ENCODE results near the gene SEMG2. TPM values are rescaled to one million over a fixed set of nuclear protein-coding genes. Genes with fewer than 3 reads are reported as not detected.

The SEMG2 gene
- total RNA-seq, 1 experiment from 2014 or later: not detected

- TF ChIP-seq CTCF (conservative IDR thresholded peaks at IDR 0.05; ENCODE audit: low read depth, low read length) (no peak), EZH2 (IDR thresholded peaks at IDR 0.05; ENCODE audit: low read length, unreplicated experiment) (no peak), EZH2phosphoT487 (IDR thresholded peaks at IDR 0.05; ENCODE audit: borderline replicate concordance, low read length) (no peak)
- CTCF ChIA-PET: no interaction called here
- Histone ChIP-seq H3K9me3 (ENCODE audit: low read length) (no peaks in the 10 kb centered on the region), H2AFZ (ENCODE audit: low read length) (no peak overlapping the region), H3F3A (ENCODE audit: low read length, unreplicated experiment) (no peaks in the 10 kb centered on the region), H3K79me2 (ENCODE audit: low read length) (0 out of 2 replicates have a peak, but pooled peaks cover 6% of the 10 kb centered on the region), H4K20me1 (ENCODE audit: low read length) (no peaks in the 10 kb centered on the region), H3K4me2 (ENCODE audit: low read length) (peak overlapping the region; percentile 87), H3K27ac (ENCODE audit: low read length) (peak overlapping the region; percentile 86), H3K9me2 (replicated peaks; ENCODE audit: low read length) (no peaks in the 10 kb centered on the region), H3K4me1 (ENCODE audit: insufficient read depth, low read length) (peaks cover 38% of the 10 kb centered on the region), H3K36me3 (ENCODE audit: low read depth, low read length) (no peaks in the 10 kb centered on the region), H3K27me3 (ENCODE audit: low read length) (no peaks in the 10 kb centered on the region), H3K4me3 (ENCODE audit: low read length) (peak overlapping the region; percentile 58), H3K9ac (ENCODE audit: low read length) (peak overlapping the region; percentile 27; the same call in 1 of the 2 replicates)
- ATAC-seq: peak; percentile 85
- DNase-seq: peak; percentile 88
- POLR2A ChIA-PET (ENCODE audit: unreplicated experiment): no interaction called here
- intact Hi-C loops (cut with micrococcal nuclease): no loop called here
- no TSS peak for BruUV-seq (replicated peaks)
These were observed 32.1 kb downstream of the SEMG2 start for GRCh38 chr20:45253261-45253660.

GRCh38 chr20:45254383-45255262 lies 33.5 kb downstream of the SEMG2 start, which contains the start of gene SLPI:
Gene SLPI, minus strand, starts transcription at chr20:45254564. Its CDS starts 21 bp downstream, at chr20:45254543.
- no peaks in the 10 kb centered on the region for H3F3A ChIP-seq (ENCODE audit: low read length, unreplicated experiment)
- TSS peak; percentile 85 for BruUV-seq (replicated peaks)
- H3K27ac ChIP-seq (ENCODE audit: low read length): peak within 1 kb of the TSS; percentile 86
- peak; percentile 82 for ATAC-seq
- H3K9me2 ChIP-seq (replicated peaks; ENCODE audit: low read length): no peaks in the 10 kb centered on the region
- H3K4me3 ChIP-seq (ENCODE audit: low read length): peak within 1 kb of the TSS; percentile 58
- ChIA-PET POLR2A (ENCODE audit: unreplicated experiment) (interaction anchor here (0.6 to 0.7 kb wide), 2 partner anchors 36 to 733 kb away, joined by 7 to 16 read pairs; no protein-coding TSS in a partner anchor), CTCF (interaction anchor here (0.5 to 0.7 kb wide), 4 partner anchors 40 to 243 kb away, joined by 3 to 5 read pairs (median 3); no protein-coding TSS in a partner anchor)
- H3K27me3 ChIP-seq (ENCODE audit: low read length): no peaks in the 10 kb centered on the region
- peaks cover 38% of the 10 kb centered on the region for H3K4me1 ChIP-seq (ENCODE audit: insufficient read depth, low read length)
- H3K9me3 ChIP-seq (ENCODE audit: low read length): no peaks in the 10 kb centered on the region
- no peak for TF ChIP-seq EZH2phosphoT487 (IDR thresholded peaks at IDR 0.05; ENCODE audit: borderline replicate concordance, low read length)
- TF ChIP-seq EZH2 (IDR thresholded peaks at IDR 0.05; ENCODE audit: low read length, unreplicated experiment): no peak
- TF ChIP-seq CTCF (conservative IDR thresholded peaks at IDR 0.05; ENCODE audit: low read depth, low read length): no peak
- intact Hi-C loops (cut with micrococcal nuclease): loop anchor here (2.0 kb wide), 1 partner anchor 36 kb away; no protein-coding TSS in a partner anchor
- peak within 1 kb of the TSS; percentile 87 for H3K4me2 ChIP-seq (ENCODE audit: low read length)
- H2AFZ ChIP-seq (ENCODE audit: low read length): peak within 1 kb of the TSS; percentile 22
- DNase-seq: peak; percentile 98
- 0 out of 2 replicates have a peak, but pooled peaks cover 6% of the 10 kb centered on the region for H3K79me2 ChIP-seq (ENCODE audit: low read length)
- H3K36me3 ChIP-seq (ENCODE audit: low read depth, low read length): no peaks in the 10 kb centered on the region
- H4K20me1 ChIP-seq (ENCODE audit: low read length): no peaks in the 10 kb centered on the region
- peak within 1 kb of the TSS; percentile 27 for H3K9ac ChIP-seq (ENCODE audit: low read length)

Data from PC-3 (cell line).